ENCODE measurements around the gene PARVG.

DNA sequence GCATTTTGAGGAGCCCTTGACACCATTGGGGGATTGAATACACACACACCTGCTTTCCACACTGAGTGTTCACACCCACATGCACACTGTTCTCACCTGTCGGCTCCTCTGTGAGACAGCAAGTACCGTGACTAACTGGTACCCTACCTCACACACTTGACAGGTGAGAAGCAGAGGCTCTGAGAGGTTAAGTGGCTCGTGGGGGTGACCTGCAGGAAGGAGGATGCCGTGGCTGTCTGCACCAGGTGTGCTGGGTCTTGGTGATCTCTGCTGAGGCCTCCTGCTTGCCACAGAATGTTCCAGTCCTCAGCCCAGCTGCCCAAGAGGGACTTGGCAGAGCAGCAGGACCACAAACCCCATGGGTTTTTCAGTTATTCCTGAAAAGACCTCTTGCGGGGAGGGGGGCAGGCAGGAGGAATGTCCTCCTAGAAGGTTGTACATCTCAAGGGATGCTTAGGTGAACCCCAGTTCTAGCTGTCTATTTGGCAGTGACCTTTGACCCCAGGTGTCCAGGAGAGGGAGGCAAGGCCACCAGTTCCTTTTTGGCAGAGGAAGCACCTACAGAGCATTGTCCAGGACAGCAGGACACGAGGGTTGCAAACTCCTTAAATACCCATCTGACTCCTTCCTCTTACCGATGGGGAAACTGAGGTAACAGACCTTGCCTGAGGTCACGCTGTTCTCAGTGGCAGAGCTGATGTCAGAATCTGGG lies 66.0 kb downstream of the PARVG start:
- TF ChIP-seq, protein P1, sequence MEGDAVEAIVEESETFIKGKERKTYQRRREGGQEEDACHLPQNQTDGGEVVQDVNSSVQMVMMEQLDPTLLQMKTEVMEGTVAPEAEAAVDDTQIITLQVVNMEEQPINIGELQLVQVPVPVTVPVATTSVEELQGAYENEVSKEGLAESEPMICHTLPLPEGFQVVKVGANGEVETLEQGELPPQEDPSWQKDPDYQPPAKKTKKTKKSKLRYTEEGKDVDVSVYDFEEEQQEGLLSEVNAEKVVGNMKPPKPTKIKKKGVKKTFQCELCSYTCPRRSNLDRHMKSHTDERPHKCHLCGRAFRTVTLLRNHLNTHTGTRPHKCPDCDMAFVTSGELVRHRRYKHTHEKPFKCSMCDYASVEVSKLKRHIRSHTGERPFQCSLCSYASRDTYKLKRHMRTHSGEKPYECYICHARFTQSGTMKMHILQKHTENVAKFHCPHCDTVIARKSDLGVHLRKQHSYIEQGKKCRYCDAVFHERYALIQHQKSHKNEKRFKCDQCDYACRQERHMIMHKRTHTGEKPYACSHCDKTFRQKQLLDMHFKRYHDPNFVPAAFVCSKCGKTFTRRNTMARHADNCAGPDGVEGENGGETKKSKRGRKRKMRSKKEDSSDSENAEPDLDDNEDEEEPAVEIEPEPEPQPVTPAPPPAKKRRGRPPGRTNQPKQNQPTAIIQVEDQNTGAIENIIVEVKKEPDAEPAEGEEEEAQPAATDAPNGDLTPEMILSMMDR (IDR thresholded peaks at IDR 0.05; ENCODE audit: borderline replicate concordance, extremely low read depth, low read length, poor library complexity, severe bottlenecking): no peak
- TF ChIP-seq EZH2 (IDR thresholded peaks at IDR 0.05; ENCODE audit: borderline replicate concordance, low read depth, low read length, severe bottlenecking): no peak

Measured in DND-41 (cell line).